ENCODE measurements around the gene SMIM14.

DNA sequence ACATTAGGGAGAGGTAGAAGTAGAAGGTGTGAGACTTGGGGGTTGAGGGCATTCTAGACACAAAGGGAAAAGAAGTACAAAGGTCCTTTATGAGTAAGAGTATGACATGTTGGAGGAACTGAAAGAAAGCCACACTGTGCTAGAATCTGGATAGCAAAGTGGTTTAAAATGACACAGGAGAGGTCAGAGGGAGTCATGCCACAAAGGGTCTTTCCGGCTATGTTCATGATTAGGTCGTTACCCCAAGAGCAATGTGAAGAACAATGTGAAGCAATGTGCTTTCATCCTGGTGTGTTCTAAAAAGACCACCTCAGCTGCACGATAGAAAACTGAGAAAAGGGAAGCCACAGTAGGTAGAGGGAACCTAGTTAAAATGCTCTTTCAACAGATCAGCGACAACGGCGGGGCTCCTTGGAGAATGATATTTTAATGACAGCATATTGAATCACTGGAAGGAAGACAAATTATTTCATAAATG lies 29.2 kb downstream of the SMIM14 start:
- TF ChIP-seq MYC (IDR thresholded peaks at IDR 0.05; ENCODE audit: low read depth, low read length), result no peak
- no peak for TF ChIP-seq POLR2A (IDR thresholded peaks at IDR 0.05; ENCODE audit: extremely low read depth, insufficient read length)
- TF ChIP-seq, protein P1, sequence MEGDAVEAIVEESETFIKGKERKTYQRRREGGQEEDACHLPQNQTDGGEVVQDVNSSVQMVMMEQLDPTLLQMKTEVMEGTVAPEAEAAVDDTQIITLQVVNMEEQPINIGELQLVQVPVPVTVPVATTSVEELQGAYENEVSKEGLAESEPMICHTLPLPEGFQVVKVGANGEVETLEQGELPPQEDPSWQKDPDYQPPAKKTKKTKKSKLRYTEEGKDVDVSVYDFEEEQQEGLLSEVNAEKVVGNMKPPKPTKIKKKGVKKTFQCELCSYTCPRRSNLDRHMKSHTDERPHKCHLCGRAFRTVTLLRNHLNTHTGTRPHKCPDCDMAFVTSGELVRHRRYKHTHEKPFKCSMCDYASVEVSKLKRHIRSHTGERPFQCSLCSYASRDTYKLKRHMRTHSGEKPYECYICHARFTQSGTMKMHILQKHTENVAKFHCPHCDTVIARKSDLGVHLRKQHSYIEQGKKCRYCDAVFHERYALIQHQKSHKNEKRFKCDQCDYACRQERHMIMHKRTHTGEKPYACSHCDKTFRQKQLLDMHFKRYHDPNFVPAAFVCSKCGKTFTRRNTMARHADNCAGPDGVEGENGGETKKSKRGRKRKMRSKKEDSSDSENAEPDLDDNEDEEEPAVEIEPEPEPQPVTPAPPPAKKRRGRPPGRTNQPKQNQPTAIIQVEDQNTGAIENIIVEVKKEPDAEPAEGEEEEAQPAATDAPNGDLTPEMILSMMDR (IDR thresholded peaks at IDR 0.05; ENCODE audit: low read depth, low read length), result no peak
- TF ChIP-seq, protein P2, sequence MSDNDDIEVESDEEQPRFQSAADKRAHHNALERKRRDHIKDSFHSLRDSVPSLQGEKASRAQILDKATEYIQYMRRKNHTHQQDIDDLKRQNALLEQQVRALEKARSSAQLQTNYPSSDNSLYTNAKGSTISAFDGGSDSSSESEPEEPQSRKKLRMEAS (IDR thresholded peaks at IDR 0.05; ENCODE audit: low read depth, low read length), result 0 out of 2 replicates have a peak, but pooled peaks have one; percentile 25
